Brain microvascular endothelial cell (primary cell): ENCODE measurements around the gene EIF3F.

Experiments used
- DNase-seq: peaks from one replicate; pipeline ENCODE4 v3.0.0-alpha.2; 2020
- H3K27ac ChIP-seq: fragments of 250-450 bp; sonication (Bioruptor Pico); 2 replicates; pipeline ENCODE4 v1.5.1; 2020; ENCODE audit warnings: mild to moderate bottlenecking, moderate library complexity
- H3K27me3 ChIP-seq: fragments of 250-450 bp; sonication (Bioruptor Pico); replicated peaks from 2 replicates; pipeline ENCODE4 v1.5.1; 2020; ENCODE audit warnings: mild to moderate bottlenecking
- H3K36me3 ChIP-seq: fragments of 250-450 bp; sonication (Bioruptor Pico); replicated peaks from 2 replicates; pipeline ENCODE4 v1.5.1; 2020; ENCODE audit warnings: mild to moderate bottlenecking
- H3K4me3 ChIP-seq: 2 replicates; pipeline ENCODE4 v1.5.1; 2011; ENCODE audit warnings: low read depth, mild to moderate bottlenecking, control low read depth, low read length, moderate library complexity
- in situ Hi-C: cut with HindIII; loops from 2 replicates; pipeline ENCODE4 v1.10.0; 2017; ENCODE audit warnings: low sequenced_read_pairs, low pct_ligation_motif_present
- TF ChIP-seq, protein P1 (sequence below): IDR thresholded peaks from 2 replicates; pipeline ENCODE4 v1.5.1; 2011; ENCODE audit warnings: low read depth, mild to moderate bottlenecking, moderate library complexity, low read length, control low read depth, inconsistent platforms; ENCODE audit errors: missing control alignments

The EIF3F gene

DNA sequence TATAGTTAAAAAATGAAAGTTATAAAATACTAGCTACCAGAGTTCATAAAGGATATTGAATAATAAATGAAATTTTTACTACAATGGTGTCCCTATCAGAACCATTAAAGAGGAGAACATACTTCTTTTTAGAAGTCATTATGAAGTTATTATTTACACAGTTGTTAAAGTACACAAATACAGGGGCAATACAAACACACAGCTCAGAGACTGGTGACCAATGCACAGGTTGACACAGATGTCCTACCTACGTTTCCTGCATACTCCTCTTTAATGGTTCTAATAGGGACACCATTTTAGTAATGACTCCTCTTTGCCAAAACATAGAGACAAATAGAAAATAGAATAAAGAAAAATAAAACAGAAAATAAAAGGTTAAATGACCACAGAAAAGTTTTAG is 31.9 kb upstream of the EIF3F start:
- H3K36me3 ChIP-seq: no peaks in the 10 kb centered on the region
- no peak overlapping the region for H3K27ac ChIP-seq
- DNase-seq: no peak
- H3K27me3 ChIP-seq: no peaks in the 10 kb centered on the region
- in situ Hi-C loops: no loop called here
- no peak overlapping the region for H3K4me3 ChIP-seq
- TF ChIP-seq, protein P1, sequence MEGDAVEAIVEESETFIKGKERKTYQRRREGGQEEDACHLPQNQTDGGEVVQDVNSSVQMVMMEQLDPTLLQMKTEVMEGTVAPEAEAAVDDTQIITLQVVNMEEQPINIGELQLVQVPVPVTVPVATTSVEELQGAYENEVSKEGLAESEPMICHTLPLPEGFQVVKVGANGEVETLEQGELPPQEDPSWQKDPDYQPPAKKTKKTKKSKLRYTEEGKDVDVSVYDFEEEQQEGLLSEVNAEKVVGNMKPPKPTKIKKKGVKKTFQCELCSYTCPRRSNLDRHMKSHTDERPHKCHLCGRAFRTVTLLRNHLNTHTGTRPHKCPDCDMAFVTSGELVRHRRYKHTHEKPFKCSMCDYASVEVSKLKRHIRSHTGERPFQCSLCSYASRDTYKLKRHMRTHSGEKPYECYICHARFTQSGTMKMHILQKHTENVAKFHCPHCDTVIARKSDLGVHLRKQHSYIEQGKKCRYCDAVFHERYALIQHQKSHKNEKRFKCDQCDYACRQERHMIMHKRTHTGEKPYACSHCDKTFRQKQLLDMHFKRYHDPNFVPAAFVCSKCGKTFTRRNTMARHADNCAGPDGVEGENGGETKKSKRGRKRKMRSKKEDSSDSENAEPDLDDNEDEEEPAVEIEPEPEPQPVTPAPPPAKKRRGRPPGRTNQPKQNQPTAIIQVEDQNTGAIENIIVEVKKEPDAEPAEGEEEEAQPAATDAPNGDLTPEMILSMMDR: no peak

DNA sequence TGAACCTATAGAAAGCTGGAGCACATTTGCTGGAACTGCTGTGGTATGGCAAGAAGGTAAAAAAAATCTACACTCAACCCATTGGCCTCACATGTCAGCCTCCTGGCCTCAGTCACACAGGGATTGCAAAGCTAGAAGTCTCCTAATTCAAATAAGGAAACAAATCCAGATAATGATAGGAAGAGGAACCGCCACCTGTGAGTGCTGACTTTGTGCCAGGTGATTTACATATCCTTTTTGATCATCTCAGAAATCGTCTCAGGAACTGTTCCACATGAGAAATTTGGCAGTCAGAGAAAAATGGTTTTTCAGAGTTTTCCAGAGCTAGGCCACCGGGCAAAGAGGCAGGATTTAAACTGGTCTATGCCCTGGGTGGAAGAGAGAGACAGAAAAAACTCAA is 22.9 kb upstream of the EIF3F start:
- in situ Hi-C loops: no loop called here
- Histone ChIP-seq H3K27ac (no peak overlapping the region), H3K27me3 (no peaks in the 10 kb centered on the region), H3K36me3 (no peaks in the 10 kb centered on the region), H3K4me3 (no peak overlapping the region)
- no peak for DNase-seq
- TF ChIP-seq, protein P1: no peak

DNA sequence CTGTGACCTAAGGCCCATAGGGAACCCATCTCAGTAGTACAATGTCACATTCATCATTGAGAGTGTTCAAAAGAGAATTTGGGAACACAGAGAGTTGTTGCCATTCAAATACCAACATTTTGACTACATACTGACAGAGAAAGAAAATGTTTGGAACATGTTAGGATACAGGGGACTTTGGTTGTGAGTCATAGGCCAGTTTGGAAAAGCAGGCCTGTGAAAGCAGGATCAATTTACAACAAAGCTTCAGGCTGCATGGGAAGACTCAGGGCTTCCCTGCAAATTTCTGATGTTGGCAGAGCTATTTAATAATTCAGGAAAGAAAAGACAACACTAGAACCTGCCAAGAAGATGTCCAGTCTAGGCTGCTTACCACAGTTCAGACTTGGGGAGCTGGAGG is 22.3 kb upstream of the EIF3F start:
- no peaks in the 10 kb centered on the region for H3K27me3 ChIP-seq
- H3K27ac ChIP-seq: peak overlapping the region; percentile 40
- no peak overlapping the region for H3K4me3 ChIP-seq
- no peak for DNase-seq
- no peaks in the 10 kb centered on the region for H3K36me3 ChIP-seq
- in situ Hi-C loops: no loop called here
- TF ChIP-seq, protein P1: no peak

DNA sequence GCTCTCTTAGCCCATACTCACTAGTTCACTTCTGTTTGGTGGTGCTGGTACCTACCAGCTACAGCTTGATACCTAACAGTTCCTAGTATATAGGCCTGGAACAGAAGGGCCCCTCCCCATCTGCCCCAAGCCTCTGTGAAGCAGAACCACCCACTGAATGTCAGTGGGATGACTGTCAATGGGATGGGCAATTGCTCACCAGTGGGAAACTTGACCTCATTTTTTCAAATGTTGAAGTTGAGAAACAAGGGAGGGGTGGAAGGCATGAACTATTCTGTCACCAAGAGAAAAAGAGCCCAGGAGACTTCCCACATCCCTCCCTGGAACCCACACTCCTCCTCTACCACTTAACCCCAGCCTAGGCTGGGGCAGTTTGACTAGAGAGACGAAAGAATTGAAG is 21.8 kb upstream of the EIF3F start, which contains the start of gene NLRP10:
NLRP10 (minus strand) TSS at position 62 of the 400 bp plus-strand sequence. CDS start 1,952 bp downstream, outside the sequence.
- peak within 1 kb of the TSS; percentile 40 for H3K27ac ChIP-seq
- no peaks in the 10 kb centered on the region for H3K27me3 ChIP-seq
- no peaks in the 10 kb centered on the region for H3K36me3 ChIP-seq
- no peak within 1 kb of the TSS for H3K4me3 ChIP-seq
- DNase-seq: peak; percentile 39
- in situ Hi-C loops: no loop called here
- TF ChIP-seq, protein P1: no peak

DNA sequence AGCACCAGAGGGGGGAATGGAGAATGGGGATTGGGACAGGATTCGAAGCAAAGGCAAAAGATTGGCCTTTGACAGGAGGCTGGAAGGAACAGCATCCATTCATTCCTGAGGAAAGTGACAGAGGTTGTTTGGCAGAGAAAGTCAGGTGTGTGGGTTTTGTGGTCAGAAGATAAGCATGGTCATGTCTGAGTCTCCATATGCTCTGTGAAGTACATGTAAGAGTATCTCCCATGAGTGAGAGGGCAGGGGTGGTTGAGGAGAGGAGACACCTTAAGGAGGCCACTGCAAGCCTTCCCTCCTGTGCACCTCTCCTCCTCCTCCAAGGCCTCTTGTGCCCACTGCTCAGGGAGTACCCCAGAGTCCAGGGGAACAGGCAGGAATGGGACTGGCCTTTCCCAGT is 20.0 kb upstream of the EIF3F start:
- Histone ChIP-seq H3K27me3 (no peaks in the 10 kb centered on the region), H3K36me3 (no peaks in the 10 kb centered on the region), H3K27ac (no peak overlapping the region), H3K4me3 (no peak overlapping the region)
- TF ChIP-seq, protein P1: no peak
- DNase-seq: no peak
- in situ Hi-C loops: no loop called here

DNA sequence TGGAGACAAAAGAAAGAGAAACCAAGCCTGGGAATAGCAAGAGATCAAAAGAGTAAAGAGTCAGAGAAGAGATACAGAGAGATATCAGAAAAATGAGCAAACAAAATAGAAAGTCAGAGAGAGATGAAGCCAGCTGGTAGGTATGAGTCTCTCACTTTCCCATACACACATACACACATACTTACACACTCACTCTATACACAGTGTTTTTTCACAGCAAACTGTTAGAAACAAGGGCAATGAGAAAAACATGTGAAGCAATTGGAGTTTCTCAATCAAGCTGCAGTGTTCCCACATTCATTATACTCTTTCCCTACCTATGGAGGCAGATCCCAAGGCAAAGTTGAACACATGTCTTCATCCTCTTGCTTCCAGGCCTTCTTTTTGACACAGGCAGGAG is 19.3 kb upstream of the EIF3F start:
- Histone ChIP-seq H3K36me3 (no peaks in the 10 kb centered on the region), H3K27ac (no peak overlapping the region), H3K27me3 (no peaks in the 10 kb centered on the region), H3K4me3 (no peak overlapping the region)
- in situ Hi-C loops: no loop called here
- TF ChIP-seq, protein P1: no peak
- DNase-seq: no peak
